ENCODE data around the gene DLGAP1.

The DLGAP1 gene

GRCh38 chr18:3500016-3500415 is 955.1 kb downstream of the DLGAP1 start:
- DNase-seq (ENCODE audit: low read depth in 2 of 2), result no peak

- no peak for DNase-seq (ENCODE audit: low read depth in 2 of 2)
These were observed 955.6 kb downstream of the DLGAP1 start for GRCh38 chr18:3499501-3499900.

GRCh38 chr18:3498698-3499471 is 956.2 kb downstream of the DLGAP1 start:
- no peak for DNase-seq (ENCODE audit: low read depth in 2 of 2)

GRCh38 chr18:3495691-3496430 is 959.2 kb downstream of the DLGAP1 start:
- no peak for DNase-seq (ENCODE audit: low read depth in 2 of 2)

GRCh38 chr18:3494569-3494968 is 960.5 kb downstream of the DLGAP1 start:
- DNase-seq (ENCODE audit: low read depth in 2 of 2), result no peak

- no peak for DNase-seq (ENCODE audit: low read depth in 2 of 2)
These were observed 960.9 kb downstream of the DLGAP1 start for GRCh38 chr18:3494245-3494526.

- DNase-seq (ENCODE audit: low read depth in 2 of 2), result no peak
These were observed 961.4 kb downstream of the DLGAP1 start for GRCh38 chr18:3493501-3494244.

- DNase-seq (ENCODE audit: low read depth in 2 of 2), result no peak
These were observed 962.4 kb downstream of the DLGAP1 start for GRCh38 chr18:3492721-3493120.

- no peak for DNase-seq (ENCODE audit: low read depth in 2 of 2)
These were observed 963.0 kb downstream of the DLGAP1 start for GRCh38 chr18:3491981-3492555.

GRCh38 chr18:3489462-3489861 is 965.6 kb downstream of the DLGAP1 start:
- no peak for DNase-seq (ENCODE audit: low read depth in 2 of 2)

- DNase-seq (ENCODE audit: low read depth in 2 of 2), result no peak
These were observed 968.6 kb downstream of the DLGAP1 start for GRCh38 chr18:3486512-3486911.

GRCh38 chr18:3485153-3486149 is 969.7 kb downstream of the DLGAP1 start:
- no peak for DNase-seq (ENCODE audit: low read depth in 2 of 2)

- DNase-seq (ENCODE audit: low read depth in 2 of 2), result no peak
These were observed 972.8 kb downstream of the DLGAP1 start for GRCh38 chr18:3482258-3482657.

GRCh38 chr18:3481696-3482210 is 973.4 kb downstream of the DLGAP1 start:
- DNase-seq (ENCODE audit: low read depth in 2 of 2), result no peak

- DNase-seq (ENCODE audit: low read depth in 2 of 2), result no peak
These were observed 974.1 kb downstream of the DLGAP1 start for GRCh38 chr18:3480827-3481573.

GRCh38 chr18:3479978-3480509 is 975.1 kb downstream of the DLGAP1 start:
- no peak for DNase-seq (ENCODE audit: low read depth in 2 of 2)

GRCh38 chr18:3478262-3478978 is 976.7 kb downstream of the DLGAP1 start:
- DNase-seq (ENCODE audit: low read depth in 2 of 2), result no peak

- DNase-seq (ENCODE audit: low read depth in 2 of 2), result no peak
These were observed 982.2 kb downstream of the DLGAP1 start for GRCh38 chr18:3472681-3473544.

Data from stimulated activated CD4-positive, alpha-beta T cell treated with anti-CD3 and anti-CD28 coated beads, Interleukin-1b, Interleukin-23, amount 100 ng/mL, for 1 hour (primary cell).